H1 (cell line): ENCODE data around the gene MGAT2. TPM values are rescaled to one million over a fixed set of nuclear protein-coding genes. Genes with fewer than 3 reads are reported as not detected.

Experiments used
- CTCF ChIA-PET: fragments of 300-600 bp; sonication (Branson Sonifier 250); formaldehyde crosslinking; loops from one replicate; lab custom pipeline; 2021; ENCODE audit not compliant: partially characterized antibody; lab: Charles Lee
- POLR2A ChIA-PET: fragments of 300-600 bp; sonication (Branson Sonifier 250); formaldehyde crosslinking; loops from one replicate; lab custom pipeline; 2021; ENCODE audit warnings: inconsistent platforms; ENCODE audit not compliant: partially characterized antibody; lab: Charles Lee
- DNase-seq, 2 experiments: peaks; one replicate each; pipeline versions ENCODE4 v3.0.0 to v3.0.0-alpha.2; 2010 to 2022; ENCODE audit warnings: low spot score in 2 of 2, low read depth in 1 of 2, mixed read lengths in 1 of 2
- FAIRE-seq: peaks from 2 replicates; lab custom pipeline; 2011; peaks lifted over from hg19 to GRCh38; lab: Jason Lieb, UNC
- H2AFZ ChIP-seq: 2 replicates; pipeline ENCODE4 v1.8.1; 2012; ENCODE audit warnings: low read length, inconsistent platforms
- H2AK5ac ChIP-seq: 2 replicates; pipeline ENCODE4 v1.6.1; 2013; ENCODE audit warnings: low read depth, low read length
- H2BK120ac ChIP-seq: replicated peaks from 2 replicates; pipeline ENCODE3; 2013; ENCODE audit warnings: low read depth, low read length, inconsistent platforms
- H2BK12ac ChIP-seq: 2 replicates; pipeline ENCODE4 v1.6.1; 2013; ENCODE audit warnings: low read depth, low read length
- H2BK15ac ChIP-seq: 2 replicates; pipeline ENCODE4 v1.6.1; 2013; ENCODE audit warnings: low read length
- H2BK20ac ChIP-seq: 2 replicates; pipeline ENCODE4 v1.6.1; 2013; ENCODE audit warnings: low read length
- H2BK5ac ChIP-seq: 2 replicates; pipeline ENCODE4 v1.6.1; 2013; ENCODE audit warnings: low read depth, low read length
- H3K14ac ChIP-seq: 2 replicates; pipeline ENCODE4 v1.6.1; 2013; ENCODE audit warnings: inconsistent platforms; ENCODE audit not compliant: insufficient read length
- H3K18ac ChIP-seq: 2 replicates; pipeline ENCODE4 v1.6.1; 2013; ENCODE audit warnings: low read length; ENCODE audit errors: extremely low read depth
- H3K23ac ChIP-seq: 2 replicates; pipeline ENCODE4 v1.6.1; 2013; ENCODE audit warnings: inconsistent platforms; ENCODE audit not compliant: insufficient read length
- H3K23me2 ChIP-seq: 2 replicates; pipeline ENCODE4 v1.6.1; 2013; ENCODE audit warnings: low read depth, low read length
- H3K27ac ChIP-seq: 2 replicates; pipeline ENCODE4 v1.6.1; 2011; ENCODE audit warnings: low read depth, low read length, inconsistent platforms
- H3K27me3 ChIP-seq, 4 experiments: replicated peaks in 1 of 4; 1 replicate in 1 of 4; 2 replicates in 3 of 4; pipeline versions ENCODE4 v1.6.1 to v1.8.1; 2011 to 2013; ENCODE audit warnings: low read length in 3 of 4, mild to moderate bottlenecking in 3 of 4, inconsistent platforms in 2 of 4, mixed read lengths in 2 of 4, moderate library complexity in 1 of 4; ENCODE audit not compliant: control insufficient read depth in 3 of 4, insufficient read depth in 3 of 4; ENCODE audit errors: extremely low read depth in 1 of 4
- H3K36me3 ChIP-seq, 4 experiments: 2 replicates each; pipeline versions ENCODE4 v1.6.1 to v1.8.1; 2011 to 2013; ENCODE audit warnings: mild to moderate bottlenecking in 4 of 4, low read length in 3 of 4, moderate library complexity in 2 of 4, control low read depth in 1 of 4, inconsistent platforms in 1 of 4; ENCODE audit not compliant: insufficient read depth in 4 of 4, control insufficient read depth in 2 of 4
- H3K4ac ChIP-seq: replicated peaks from 2 replicates; pipeline ENCODE3; 2013; ENCODE audit warnings: low read length, low read depth, mixed read lengths, inconsistent platforms; ENCODE audit not compliant: insufficient read length
- H3K4me1 ChIP-seq, 4 experiments: replicated peaks in 1 of 4; 1 replicate in 1 of 4; 2 replicates in 3 of 4; pipeline versions ENCODE4 v1.6.1 to v1.8.1; 2011 to 2013; ENCODE audit warnings: low read length in 3 of 4, inconsistent platforms in 2 of 4, mixed read lengths in 1 of 4; ENCODE audit not compliant: insufficient read depth in 4 of 4, control insufficient read depth in 3 of 4
- H3K4me2 ChIP-seq, 2 experiments: 2 replicates each; pipeline versions ENCODE4 v1.6.1 to v1.8.1; 2011 to 2013; ENCODE audit warnings: low read depth in 2 of 2, low read length in 2 of 2, control low read depth in 1 of 2, inconsistent platforms in 1 of 2, mild to moderate bottlenecking in 1 of 2; ENCODE audit not compliant: insufficient read depth in 1 of 2
- H3K4me3 ChIP-seq, 4 experiments: fragments of 200-600, 300-600 bp in 1 of 4; sonication (generic), shearing (Covaris generic), sonication (Bioruptor Twin) in 1 of 4; 2 replicates each; pipeline versions ENCODE4 v1.5.1 to v1.8.1; 2011 to 2016; ENCODE audit warnings: low read length in 4 of 4, low read depth in 3 of 4, control low read depth in 2 of 4, inconsistent platforms in 2 of 4, mild to moderate bottlenecking in 2 of 4, mixed read lengths in 1 of 4, moderate library complexity in 1 of 4; ENCODE audit not compliant: insufficient read depth in 2 of 4; ENCODE audit errors: extremely low read depth in 1 of 4
- H3K56ac ChIP-seq: replicated peaks from 2 replicates; pipeline ENCODE3; 2013; ENCODE audit warnings: low read depth, mild to moderate bottlenecking, mixed read lengths, low read length, inconsistent platforms; ENCODE audit not compliant: insufficient read length
- H3K79me1 ChIP-seq: 2 replicates; pipeline ENCODE4 v1.6.1; 2013; ENCODE audit warnings: low read depth, low read length, control low read depth
- H3K79me2 ChIP-seq, 2 experiments: 2 replicates each; pipeline versions ENCODE4 v1.6.1 to v1.8.1; 2012 to 2013; ENCODE audit warnings: low read length in 2 of 2, mild to moderate bottlenecking in 2 of 2, inconsistent platforms in 1 of 2; ENCODE audit not compliant: insufficient read depth in 2 of 2, control insufficient read depth in 1 of 2
- H3K9ac ChIP-seq, 4 experiments: replicated peaks in 1 of 4; 1 replicate in 1 of 4; 2 replicates in 3 of 4; pipeline versions ENCODE4 v1.6.1 to v1.8.1; 2011 to 2013; ENCODE audit warnings: low read depth in 3 of 4, low read length in 3 of 4, control low read depth in 2 of 4, mild to moderate bottlenecking in 2 of 4, moderate library complexity in 2 of 4, inconsistent platforms in 1 of 4; ENCODE audit errors: extremely low read depth in 1 of 4
- H3K9me3 ChIP-seq, 2 experiments: 2 replicates each; pipeline versions ENCODE4 v1.6.1 to v1.8.1; 2012 to 2013; ENCODE audit warnings: mild to moderate bottlenecking in 2 of 2, moderate library complexity in 2 of 2, control low read depth in 1 of 2, inconsistent platforms in 1 of 2, low read depth in 1 of 2, low read length in 1 of 2, mixed read lengths in 1 of 2; ENCODE audit not compliant: insufficient read depth in 2 of 2
- H4K20me1 ChIP-seq, 2 experiments: replicated peaks in 1 of 2; 2 replicates each; pipeline versions ENCODE3 to v1.8.1; 2011 to 2013; ENCODE audit warnings: inconsistent platforms in 2 of 2, low read length in 2 of 2, mild to moderate bottlenecking in 1 of 2; ENCODE audit not compliant: insufficient read depth in 2 of 2, control insufficient read depth in 1 of 2
- H4K5ac ChIP-seq: 2 replicates; pipeline ENCODE4 v1.6.1; 2013; ENCODE audit warnings: low read length, low read depth, mixed read lengths, inconsistent platforms; ENCODE audit not compliant: insufficient read length
- H4K8ac ChIP-seq: 2 replicates; pipeline ENCODE4 v1.8.0; 2013; ENCODE audit warnings: mild to moderate bottlenecking, moderate library complexity, low read length, inconsistent platforms; ENCODE audit not compliant: insufficient read depth; ENCODE audit errors: extremely low read depth
- H4K91ac ChIP-seq: replicated peaks from 2 replicates; pipeline ENCODE3; 2013; ENCODE audit warnings: low read length, mixed read lengths, inconsistent platforms; ENCODE audit not compliant: insufficient read length
- KDM5A ChIP-seq: fragments of 200-600 bp; IDR thresholded peaks from 2 replicates; pipeline ENCODE4 v1.7.1; 2012; ENCODE audit warnings: mild to moderate bottlenecking, low read length, inconsistent platforms, mixed read lengths
- WGBS, 2 experiments: shearing (Covaris generic) in 1 of 2; methylation state at CpG; one replicate each; pipeline versions ENCODE4 v1.1.6 to v1.1.7; 2013 to 2015; ENCODE audit warnings: low lambda C conversion rate in 2 of 2, mixed read lengths in 2 of 2, inconsistent platforms in 1 of 2, low coverage in 1 of 2, missing lambda C conversion rate in 1 of 2; ENCODE audit not compliant: insufficient replicate concordance in 2 of 2, insufficient coverage in 1 of 2, insufficient read length in 1 of 2; ENCODE audit errors: extremely low coverage in 1 of 2, missing lambda C conversion rate in 1 of 2; 5-methylcytosine and 5-hydroxymethylcytosine counted together
- polyA plus RNA-seq, 7 experiments: library from polyadenylated mRNA; depleted of rRNA in 3 of 7; stranded (reverse) in 5 of 7; unstranded in 2 of 7; fragments of >200 nt in 5 of 7; fragments of 200-250 nt in 2 of 7; gene quantifications; 1 replicate in 5 of 7; 2 replicates in 1 of 7; 4 replicates in 1 of 7; pipeline versions ENCODE4 v1.2.1 to v1.2.3, GENCODE V29; 2011 to 2013; ENCODE audit warnings: missing spikeins in 2 of 7, mixed read lengths in 2 of 7
- total RNA-seq: library from RNA; stranded (reverse); fragmentation: NEBNext Ultra II Directional; extraction: Animal tissue kit (Norgen Biotek cat#: 25700); gene quantifications from 2 replicates; pipeline ENCODE4 v1.2.1, GENCODE V29; 2021

Gene MGAT2
- total and polyA plus RNA-seq, 2 of the 8 experiments (the other 6 are each of a cell fraction or from before 2014, with no cell fraction given) = 10.6 to 23.7 TPM

- TF ChIP-seq KDM5A = no peak
- TF ChIP-seq, all 59 proteins: peak for 0
- H2AFZ ChIP-seq = no peak overlapping the region
- peaks cover 0 to 2% (median 0%) of the 10 kb centered on the region in 4 experiments; a peak in 1 of 7 replicates for H3K4me1 ChIP-seq
- H4K8ac ChIP-seq = no peak overlapping the region
- H2BK15ac ChIP-seq = no peak overlapping the region
- no peak overlapping the region for H3K9ac ChIP-seq
- no peak overlapping the region for H3K23ac ChIP-seq
- H2AK5ac ChIP-seq = no peak overlapping the region
- DNase-seq (no peak), FAIRE-seq (no peak)
- no peak overlapping the region for H3K27ac ChIP-seq
- H3K56ac ChIP-seq = no peak overlapping the region
- H4K91ac ChIP-seq = no peak overlapping the region
- no peaks in the 10 kb centered on the region for H3K79me1 ChIP-seq
- H3K18ac ChIP-seq = no peak overlapping the region
- no peak overlapping the region for H3K4me3 ChIP-seq
- no peak overlapping the region for H2BK5ac ChIP-seq
- H3K4ac ChIP-seq = no peak overlapping the region
- no peaks in the 10 kb centered on the region for H3K9me3 ChIP-seq
- 91% methylated on average over 1 of the region's 1 CpG; no CpG with 5 or more reads in 1 of the 2 experiments for WGBS, 2 experiments
- ChIA-PET POLR2A (interaction anchor here (1.4 to 4.0 kb wide), 4 partner anchors 8 to 39 kb away, joined by 3 to 18 read pairs (median 10); partner anchors contain the start of gene LRR1), CTCF (interaction anchor here (1.3 kb wide), 1 partner anchor 10 kb away, joined by 3 read pairs; no protein-coding TSS in a partner anchor)
- H3K79me2 ChIP-seq = peaks cover 7 to 39% of the 10 kb centered on the region in 2 experiments
- H3K14ac ChIP-seq = no peak overlapping the region
- H3K36me3 ChIP-seq = peaks cover 0 to 51% (median 20%) of the 10 kb centered on the region in 4 experiments
- H3K27me3 ChIP-seq = no peaks in the 10 kb centered on the region
- H3K23me2 ChIP-seq = no peaks in the 10 kb centered on the region
- H2BK120ac ChIP-seq = no peak overlapping the region
- peaks cover 12 to 14% of the 10 kb centered on the region in 2 experiments for H4K20me1 ChIP-seq
- no peak overlapping the region for H4K5ac ChIP-seq
- H2BK20ac ChIP-seq = no peak overlapping the region
- H2BK12ac ChIP-seq = no peak overlapping the region
- H3K4me2 ChIP-seq = no peak overlapping the region
Measured at GRCh38 chr14:49578141-49578540, 42.5 kb upstream of the MGAT2 start.
